Hepatocyte (in vitro differentiated cells): ENCODE data around the gene CASP1.
"Not testable (repeated sequence)": the region's sequence is repeated elsewhere in the genome, so short reads cannot be mapped to it uniquely, and the experiment has no call there.

ENCODE experiments used
- CTCF ChIP-seq: fragments of 200-600 bp; sonication (generic); IDR thresholded peaks from 2 replicates; pipeline ENCODE4 v1.5.1; 2016; ENCODE audit warnings: antibody characterized with exemption, mild to moderate bottlenecking; ENCODE audit not compliant: poor library complexity
- EZH2phosphoT487 ChIP-seq: fragments of 200-600 bp; sonication (generic); IDR thresholded peaks from one replicate; pipeline ENCODE4 v1.6.1; 2018; ENCODE audit warnings: antibody characterized with exemption, mild to moderate bottlenecking, low read depth, moderate library complexity; ENCODE audit not compliant: unreplicated experiment, severe bottlenecking

- not testable (repeated sequence) for TF ChIP-seq CTCF, EZH2phosphoT487
Measured at GRCh38 chr11:105069749-105070148, 34.8 kb upstream of the CASP1 start.
